Measurements from ENCODE around the gene SUMO3.

GRCh38 chr21:44836666-44837471 lies 19.0 kb upstream of the SUMO3 start:
- no peak for TF ChIP-seq MAX (IDR thresholded peaks at IDR 0.05; ENCODE audit: low read depth, low read length)
- no peak for TF ChIP-seq CTCF (IDR thresholded peaks at IDR 0.05 in 2 of 3, conservative IDR thresholded peaks at IDR 0.05 in 1 of 3; ENCODE audit: control insufficient read depth in 2 of 3, extremely low read depth in 1 of 3, insufficient read depth in 1 of 3, low read depth in 3 of 3, low read length in 3 of 3)
- no peak for TF ChIP-seq MTA3 (IDR thresholded peaks at IDR 0.05; ENCODE audit: borderline replicate concordance, low read length)
